Skeletal muscle cell (primary cell): ENCODE measurements around the gene FAM53A.
"Not testable (repeated sequence)": the region's sequence is repeated elsewhere in the genome, so short reads cannot be mapped to it uniquely, and the experiment has no call there.

Experiments
- DNase-seq: peaks from one replicate; pipeline ENCODE4 v3.0.0-alpha.2; 2010; ENCODE audit warnings: low read depth
- H3K4me3 ChIP-seq: 2 replicates; pipeline ENCODE4 v1.5.1; 2011; ENCODE audit warnings: low read depth, mild to moderate bottlenecking, control low read depth, low read length, moderate library complexity

Gene FAM53A

GRCh38 chr4:1614049-1614448 is 70.1 kb downstream of the FAM53A start:
- no peak for DNase-seq
- no peak overlapping the region for H3K4me3 ChIP-seq

- no peak for DNase-seq
Measured at GRCh38 chr4:1613099-1613495, 71.0 kb downstream of the FAM53A start.

GRCh38 chr4:1612278-1613098 is 71.6 kb downstream of the FAM53A start:
- no peak overlapping the region for H3K4me3 ChIP-seq
- no peak for DNase-seq

More at GRCh38 chr4:1613099-1613495, 71.0 kb downstream of the FAM53A start:
- no peak overlapping the region for H3K4me3 ChIP-seq

DNA sequence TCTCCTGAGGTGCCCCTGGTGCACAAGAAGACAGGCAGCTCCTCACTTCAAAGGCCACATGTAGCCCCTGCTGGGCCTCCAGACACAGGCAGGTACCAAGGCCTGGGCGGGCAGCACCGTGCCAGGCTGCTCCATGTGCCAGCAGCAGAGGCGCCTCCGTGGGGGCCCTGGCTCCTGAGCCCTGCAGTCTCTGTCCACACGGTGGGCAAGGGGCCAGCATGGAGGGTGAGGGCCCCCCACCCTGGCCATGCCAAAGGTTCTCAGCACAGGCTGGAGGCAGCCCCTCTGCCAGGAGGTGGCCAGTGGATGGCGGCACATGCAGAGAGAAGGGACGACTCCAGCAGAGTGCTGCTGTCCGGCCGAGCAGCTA is 72.6 kb downstream of the FAM53A start:
- no peak for DNase-seq
- H3K4me3 ChIP-seq: no peak overlapping the region

- no peak overlapping the region for H3K4me3 ChIP-seq
- DNase-seq: no peak
Measured at GRCh38 chr4:1610791-1611500, 73.2 kb downstream of the FAM53A start.

- H3K4me3 ChIP-seq: no peak overlapping the region
- no peak for DNase-seq
Measured at GRCh38 chr4:1609901-1610790, 74.0 kb downstream of the FAM53A start.

- H3K4me3 ChIP-seq: no peak overlapping the region
- no peak for DNase-seq
Measured at GRCh38 chr4:1608821-1609500, 75.2 kb downstream of the FAM53A start.

GRCh38 chr4:1608196-1608820 is 75.8 kb downstream of the FAM53A start:
- no peak overlapping the region for H3K4me3 ChIP-seq
- no peak for DNase-seq

GRCh38 chr4:1607436-1608195 is 76.5 kb downstream of the FAM53A start:
- not testable (repeated sequence) for H3K4me3 ChIP-seq, DNase-seq

DNA sequence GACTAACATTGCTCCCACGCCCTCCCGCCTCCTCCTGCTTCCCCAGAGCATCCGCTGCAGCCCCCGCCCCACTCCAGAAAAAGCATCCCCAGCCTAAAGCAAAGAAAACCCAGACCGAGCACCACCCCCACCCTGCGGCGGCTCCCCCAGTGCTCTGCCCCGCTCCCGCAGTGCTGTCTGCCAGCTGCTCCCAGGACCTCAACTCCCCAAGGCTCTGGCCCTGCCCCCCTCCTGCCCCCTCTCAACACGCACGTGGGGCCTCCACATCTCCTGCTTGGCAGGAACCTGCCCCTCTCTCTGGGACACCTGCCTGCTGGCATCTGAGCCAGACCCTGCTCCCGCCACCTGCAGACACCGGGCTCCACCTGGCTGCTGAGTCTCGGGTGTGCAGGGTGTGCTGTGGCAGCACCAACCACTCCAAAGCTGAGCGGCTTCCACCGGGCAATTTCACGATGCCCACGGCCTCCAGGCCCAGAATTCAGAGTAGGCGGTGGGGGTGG is 79.4 kb downstream of the FAM53A start:
- DNase-seq: no peak
- H3K4me3 ChIP-seq: no peak overlapping the region

- DNase-seq: no peak
- no peak overlapping the region for H3K4me3 ChIP-seq
Measured at GRCh38 chr4:1604181-1604705, 79.9 kb downstream of the FAM53A start.

GRCh38 chr4:1603413-1604135 is 80.5 kb downstream of the FAM53A start:
- no peak for DNase-seq
- H3K4me3 ChIP-seq: no peak overlapping the region

DNA sequence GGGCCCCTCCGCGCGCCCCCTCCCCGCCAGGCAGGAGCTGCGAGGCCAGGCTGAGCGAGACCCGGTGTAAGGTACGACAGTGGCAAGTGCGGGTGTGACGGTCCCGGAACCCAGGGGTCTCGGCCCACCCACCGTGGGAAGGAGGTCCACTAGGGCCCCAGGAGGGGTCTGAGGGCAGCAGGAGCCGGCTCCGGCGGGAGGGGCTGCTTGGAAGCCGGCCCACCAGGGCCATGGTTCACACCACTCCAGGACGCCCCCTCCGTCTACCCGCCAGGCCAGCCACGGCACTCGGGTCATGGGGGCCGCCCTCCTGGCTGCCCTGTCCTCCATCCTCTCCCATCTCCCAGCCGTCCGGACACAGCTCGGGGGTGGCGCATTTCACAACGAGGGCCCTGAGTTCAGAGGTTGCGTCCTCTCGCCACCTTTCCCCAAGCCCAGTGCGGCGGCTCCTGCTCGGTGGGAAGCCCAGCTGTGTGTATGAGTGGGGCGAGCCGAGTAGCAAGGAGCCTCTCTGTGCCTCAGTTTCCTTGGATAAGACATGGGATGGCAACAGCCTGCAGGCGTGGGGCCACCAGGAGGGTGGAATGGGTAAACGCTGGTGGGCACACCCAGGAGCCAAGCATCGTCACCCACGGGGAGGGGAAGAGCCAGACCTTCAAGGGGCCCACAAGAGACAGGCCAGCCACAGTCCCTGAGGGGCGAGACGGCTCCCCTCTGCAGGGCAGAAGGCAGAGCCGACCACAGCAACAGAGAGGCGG is 81.3 kb downstream of the FAM53A start:
- H3K4me3 ChIP-seq: no peak overlapping the region
- DNase-seq: no peak

DNA sequence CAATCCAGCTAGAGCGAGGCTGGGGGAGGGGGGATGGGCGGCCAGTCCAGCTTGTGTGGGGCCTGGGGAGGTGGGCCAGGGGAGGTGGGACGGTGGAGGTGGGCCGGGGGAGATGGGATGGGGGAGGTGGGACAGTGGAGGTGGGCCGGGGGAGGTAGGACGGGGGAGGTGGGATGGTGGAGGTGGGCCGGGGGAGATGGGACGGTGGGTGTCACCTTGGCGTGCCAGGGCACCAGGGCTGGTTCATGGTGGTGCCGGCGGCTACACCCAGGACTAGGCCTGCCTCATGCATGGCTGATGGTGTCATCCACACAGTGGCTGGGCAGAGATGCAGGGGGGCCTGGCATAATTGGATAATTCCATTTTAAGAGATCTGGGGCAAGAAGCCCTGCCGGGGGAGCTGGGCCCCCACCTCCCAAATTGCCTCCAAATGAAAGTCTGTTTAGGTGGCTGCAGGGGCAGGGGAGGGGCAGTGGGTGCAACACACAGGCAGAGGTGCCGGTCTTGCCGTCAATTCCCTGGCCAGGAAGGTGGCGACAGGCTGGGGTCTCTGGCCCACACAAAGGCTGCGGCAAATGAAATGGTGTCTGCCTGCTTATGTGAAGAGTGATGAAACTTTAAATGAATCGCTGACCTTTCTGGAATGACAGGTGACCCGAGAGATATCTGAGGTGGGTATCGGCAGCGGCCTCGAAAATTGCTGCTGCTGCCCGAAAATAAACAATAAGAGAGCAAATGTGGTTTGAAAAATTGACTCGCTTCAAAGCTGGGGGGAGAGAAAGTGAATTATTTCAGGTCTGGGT is 82.1 kb downstream of the FAM53A start:
- DNase-seq: no peak
- H3K4me3 ChIP-seq: no peak overlapping the region

GRCh38 chr4:1601533-1601835 is 82.6 kb downstream of the FAM53A start:
- no peak for DNase-seq

More at GRCh38 chr4:1601533-1601835, 82.6 kb downstream of the FAM53A start:
- no peak overlapping the region for H3K4me3 ChIP-seq
